ENCODE data around the gene ADAT2. TPM values are rescaled to one million over a fixed set of nuclear protein-coding genes. Genes with fewer than 3 reads are reported as not detected.
A peak's percentile ranks its signal among the peaks of the same experiment; 100 is the strongest.

The ADAT2 gene
- total and polyA plus RNA-seq, 2 of the 13 experiments (the other 11 are each of a cell fraction or from before 2014, with no cell fraction given) = 10.5 to 18.3 TPM

GRCh38 chr6:143427109-143427817 lies 23.2 kb downstream of the ADAT2 start (continued):
- no peak for TF ChIP-seq THAP9 (CRISPR knock-in tag; IDR thresholded peaks at IDR 0.05; ENCODE audit: borderline replicate concordance)
- TF ChIP-seq RARA (CRISPR knock-in tag; IDR thresholded peaks at IDR 0.05) = no peak
- TF ChIP-seq ZNF547 (CRISPR knock-in tag; IDR thresholded peaks at IDR 0.05) = peak; percentile 57; the same call in 1 of the 2 replicates
- no peak for TF ChIP-seq ZNF678 (CRISPR knock-in tag; IDR thresholded peaks at IDR 0.05)
- TF ChIP-seq ZNF737 (CRISPR knock-in tag; IDR thresholded peaks at IDR 0.05; ENCODE audit: borderline replicate concordance) = no peak
- TF ChIP-seq ETV5 (CRISPR knock-in tag; IDR thresholded peaks at IDR 0.05; ENCODE audit: borderline replicate concordance) = peak; percentile 31; the same call in 1 of the 2 replicates
- 0 out of 2 replicates have a peak, but pooled peaks have one; percentile 37 for TF ChIP-seq HBP1 (CRISPR knock-in tag; IDR thresholded peaks at IDR 0.05; ENCODE audit: low read depth)
- no peak for TF ChIP-seq CREBL2 (CRISPR knock-in tag; IDR thresholded peaks at IDR 0.05; ENCODE audit: borderline replicate concordance)
- TF ChIP-seq PHF8 (CRISPR knock-in tag; IDR thresholded peaks at IDR 0.05) = no peak
- no peak for TF ChIP-seq ZNF225 (CRISPR knock-in tag; IDR thresholded peaks at IDR 0.05)
- TF ChIP-seq HNRNPL (IDR thresholded peaks at IDR 0.05; ENCODE audit: low read depth, low read length) = no peak
- TF ChIP-seq MIER3 (CRISPR knock-in tag; IDR thresholded peaks at IDR 0.05; ENCODE audit: borderline replicate concordance) = peak; percentile 52; the same call in 1 of the 2 replicates
- TF ChIP-seq HMGXB4 (CRISPR knock-in tag; IDR thresholded peaks at IDR 0.05; ENCODE audit: borderline replicate concordance in 1 of 2, low read depth in 1 of 2) = peak; percentile 45 to 57; a peak in 1 of 4 replicates
- TF ChIP-seq MBNL3 (CRISPR knock-in tag; conservative IDR thresholded peaks at IDR 0.05) = no peak
- no peak for TF ChIP-seq ARNT (IDR thresholded peaks at IDR 0.05)
- 0 out of 2 replicates have a peak, but pooled peaks have one; percentile 41 for TF ChIP-seq ZNF772 (CRISPR knock-in tag; IDR thresholded peaks at IDR 0.05)
- no peak for TF ChIP-seq SMAD9 (CRISPR knock-in tag; IDR thresholded peaks at IDR 0.05)
- TF ChIP-seq ZNF609 (CRISPR knock-in tag; IDR thresholded peaks at IDR 0.05; ENCODE audit: borderline replicate concordance) = no peak
